NCI-H526 treated with DMSO at 0.1 percent for 48 hours (cell line): ENCODE measurements around the gene ASPRV1.
"Not testable (repeated sequence)": the region's sequence is repeated elsewhere in the genome, so short reads cannot be mapped to it uniquely, and the experiment has no call there.

Source experiments
- DNase-seq: peaks from one replicate; lab custom pipeline; 2025; lab: John Stamatoyannopoulos, UW

ASPRV1 gene

DNA sequence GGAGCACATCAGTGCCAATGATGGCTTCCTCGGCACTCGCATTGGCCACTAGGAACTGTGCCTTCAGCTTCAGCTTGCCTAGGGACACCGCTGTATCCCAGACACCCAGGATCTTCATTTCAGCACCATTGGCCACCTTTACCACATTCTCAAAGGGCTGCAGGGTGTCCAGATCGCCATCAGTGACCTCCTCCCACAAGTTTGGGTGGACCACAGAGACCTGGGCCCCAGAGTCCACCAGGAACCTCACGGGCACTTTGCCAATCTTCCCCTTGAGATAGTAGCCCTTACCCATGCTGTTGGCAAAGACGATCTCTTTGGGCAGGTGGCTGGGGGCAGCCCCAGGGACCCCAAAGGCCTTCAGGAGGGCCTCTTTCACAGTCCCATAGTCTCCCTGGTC lies 610 bp downstream of the ASPRV1 start:
- no peak for DNase-seq

- no peak for DNase-seq
Observed at GRCh38 chr2:69959425-69959824, 2.0 kb downstream of the ASPRV1 start.

DNA sequence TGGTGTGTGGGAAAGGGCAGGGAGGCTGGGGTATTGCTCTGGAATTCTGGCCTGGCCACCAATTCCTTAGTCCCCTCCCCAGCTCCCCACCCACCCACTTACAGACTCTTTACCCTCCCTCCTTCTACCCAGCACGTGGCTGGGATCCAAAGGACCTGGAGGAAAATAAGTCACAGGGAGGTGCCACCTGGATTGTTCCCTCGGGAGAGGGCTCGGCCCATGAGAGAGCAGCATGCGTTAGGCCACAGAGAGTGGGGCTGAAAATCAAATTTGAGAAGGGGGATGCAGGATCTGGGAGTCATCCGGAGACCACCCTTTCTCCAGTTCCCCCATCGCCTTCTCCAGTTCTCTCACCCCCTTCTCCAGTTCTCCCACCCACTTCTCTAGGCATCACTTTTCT lies 3.0 kb downstream of the ASPRV1 start:
- no peak for DNase-seq

DNA sequence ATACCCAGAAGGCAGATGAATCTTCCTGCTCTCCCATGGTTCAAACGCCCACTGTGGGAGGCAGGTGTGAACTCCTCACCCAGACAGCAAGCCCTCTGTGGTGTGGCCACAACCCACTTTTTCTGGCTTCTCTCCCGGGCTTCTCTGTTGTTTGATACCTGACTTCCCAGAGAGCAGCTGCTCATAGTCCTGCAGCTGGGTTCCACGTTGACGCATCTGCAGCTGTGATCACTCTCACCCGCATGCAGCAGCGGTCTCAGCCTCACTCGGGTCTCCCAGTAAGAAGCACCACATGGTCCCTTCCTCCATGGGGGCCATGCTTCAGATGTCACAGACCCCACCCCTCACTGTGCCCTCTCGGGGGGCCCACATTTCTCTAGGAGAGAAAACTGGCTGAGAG lies 3.5 kb downstream of the ASPRV1 start:
- DNase-seq, result no peak

GRCh38 chr2:69956475-69956979 lies 4.9 kb downstream of the ASPRV1 start:
- DNase-seq, result no peak

DNA sequence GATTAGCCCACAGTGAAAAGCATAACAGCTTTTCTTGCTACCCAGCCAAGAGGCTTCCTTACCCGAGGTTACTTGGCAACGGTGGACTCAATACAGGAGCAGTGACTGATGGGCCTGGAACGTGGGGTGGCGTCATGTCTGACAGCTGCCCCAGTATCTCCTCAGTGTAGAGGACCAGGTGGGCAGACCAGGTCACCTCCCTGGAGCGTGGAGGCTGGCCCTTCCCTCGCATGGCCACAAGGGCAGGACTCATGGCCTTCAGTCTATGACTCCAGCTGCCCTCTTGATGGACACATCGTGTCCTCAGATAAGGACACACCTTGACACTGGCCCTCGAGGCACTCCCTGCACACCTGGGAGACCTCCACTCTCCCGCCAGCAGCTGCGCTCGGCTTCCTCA lies 6.4 kb downstream of the ASPRV1 start:
- DNase-seq, result no peak

DNA sequence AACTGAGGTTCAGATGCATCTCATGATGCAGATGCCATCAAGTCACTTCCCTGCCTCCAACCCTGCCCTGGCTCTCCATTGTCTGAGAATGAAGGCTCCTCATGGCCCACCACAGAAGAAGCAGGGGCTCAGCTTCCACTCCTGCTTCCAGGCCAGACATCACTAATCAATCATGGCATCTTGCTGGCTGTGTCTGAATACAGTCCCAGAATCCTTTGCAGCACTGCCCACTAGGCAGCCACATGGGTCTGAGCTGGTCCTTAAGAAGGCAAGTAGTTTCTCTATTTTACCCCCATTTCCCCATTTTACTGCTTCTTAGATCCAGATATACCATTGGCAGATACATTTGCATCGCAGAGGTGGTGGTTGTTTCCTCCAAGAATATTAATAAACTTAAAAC lies 7.3 kb downstream of the ASPRV1 start:
- no peak for DNase-seq

- no peak for DNase-seq
Observed at GRCh38 chr2:69952336-69953115, 8.9 kb downstream of the ASPRV1 start.

- DNase-seq, result not testable (repeated sequence)
Observed at GRCh38 chr2:69950671-69951070, 10.8 kb downstream of the ASPRV1 start.

- no peak for DNase-seq
Observed at GRCh38 chr2:69950241-69950640, 11.2 kb downstream of the ASPRV1 start.

DNA sequence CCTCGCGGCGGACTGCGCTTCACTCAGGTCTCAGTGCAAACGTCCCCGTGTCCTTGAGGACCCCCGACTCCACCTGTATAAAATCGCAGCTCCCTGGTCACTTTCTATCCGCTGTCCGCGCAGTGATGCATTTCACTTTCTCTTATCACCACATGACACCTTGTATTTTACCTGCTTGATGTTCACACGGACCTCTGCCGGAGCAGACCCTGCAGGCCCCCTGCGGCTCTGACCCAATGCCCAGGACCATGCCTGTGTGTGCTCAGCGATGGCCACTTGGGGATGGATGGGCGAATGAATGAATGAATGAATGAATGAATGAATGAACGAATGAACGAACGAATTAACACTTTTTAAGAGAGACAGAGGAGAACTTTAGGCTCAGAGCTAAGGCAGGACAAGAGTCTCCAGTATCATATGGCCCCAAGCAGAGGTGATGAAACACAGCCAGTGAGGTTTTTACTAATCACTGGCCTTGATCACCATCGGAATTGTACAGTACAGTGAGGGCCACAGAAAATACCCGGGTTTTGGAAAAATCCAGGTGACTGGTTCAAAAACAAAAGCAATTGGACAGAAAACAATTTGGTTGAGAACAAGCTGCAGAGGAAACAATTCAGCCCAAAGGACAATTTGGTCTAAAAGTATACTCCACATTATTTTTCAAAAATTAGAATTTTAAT lies 12.3 kb downstream of the ASPRV1 start:
- no peak for DNase-seq

DNA sequence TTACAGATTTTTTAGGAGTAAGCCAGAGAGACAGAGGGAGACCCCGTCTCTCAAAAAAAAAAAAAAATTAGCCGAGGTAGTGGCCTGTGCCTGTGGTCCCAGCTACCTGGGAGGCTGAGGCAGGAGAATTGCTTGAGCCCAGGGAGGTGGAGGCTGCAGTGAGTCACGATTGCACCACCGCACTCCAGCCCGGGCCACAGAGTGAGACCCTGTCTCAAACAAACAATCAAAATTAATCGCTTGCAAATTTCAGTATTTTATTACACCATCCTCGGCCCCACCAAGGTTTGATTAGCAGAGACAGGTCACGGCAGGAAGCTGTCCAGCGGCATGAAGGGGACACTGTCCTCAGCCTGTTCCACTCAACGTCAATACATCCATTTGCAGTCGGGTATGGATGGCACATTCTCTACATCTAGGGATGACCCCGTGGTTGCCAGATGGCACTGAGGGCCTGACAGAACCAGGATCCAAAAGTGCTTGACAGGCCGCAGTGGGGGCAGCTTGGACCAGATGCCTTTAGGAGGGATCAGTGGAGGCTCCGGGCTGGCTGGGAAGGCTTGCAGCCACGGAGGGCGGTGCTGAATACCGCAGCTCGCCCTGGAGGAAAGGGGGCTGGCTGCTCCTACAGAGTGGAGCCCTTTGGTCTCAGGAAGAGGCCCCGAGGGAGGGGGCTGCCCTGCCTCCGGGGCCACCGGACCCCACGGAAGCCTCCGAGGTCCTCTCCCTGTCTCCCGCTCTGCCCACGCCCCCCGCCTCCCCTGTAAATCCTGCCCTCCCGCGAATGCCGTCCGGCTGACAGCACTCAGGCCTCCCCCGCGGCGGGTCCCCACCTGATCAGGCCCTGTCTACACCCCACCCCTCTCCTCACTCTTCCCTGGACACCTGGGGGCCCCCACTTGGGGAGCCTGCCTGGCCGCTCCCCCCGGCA lies 13.1 kb downstream of the ASPRV1 start:
- DNase-seq, result no peak

GRCh38 chr2:69947325-69947931 lies 14.0 kb downstream of the ASPRV1 start:
- DNase-seq, result no peak

GRCh38 chr2:69946351-69947324 lies 14.8 kb downstream of the ASPRV1 start:
- no peak for DNase-seq

GRCh38 chr2:69945941-69946340 lies 15.5 kb downstream of the ASPRV1 start:
- DNase-seq, result no peak

DNA sequence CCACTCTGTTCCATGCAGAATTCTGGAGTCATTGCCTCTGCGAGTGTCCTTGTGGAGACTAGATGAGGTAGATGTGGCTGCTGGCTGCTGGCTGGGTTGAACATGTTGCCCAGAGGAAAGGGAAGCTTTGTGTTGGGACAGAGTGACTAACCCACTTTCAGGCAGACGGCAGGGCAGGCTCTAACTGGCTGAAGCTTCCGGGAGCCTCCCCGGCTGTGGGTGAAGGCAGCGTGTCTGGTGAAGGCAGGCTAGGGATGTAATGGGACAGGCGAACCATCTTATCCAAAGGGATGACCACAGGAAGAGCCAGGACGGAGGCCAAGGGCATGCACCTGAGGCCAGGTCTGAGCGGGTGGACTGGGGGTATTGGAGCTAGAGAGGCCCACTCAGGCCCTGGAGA lies 16.0 kb downstream of the ASPRV1 start:
- DNase-seq, result no peak

DNA sequence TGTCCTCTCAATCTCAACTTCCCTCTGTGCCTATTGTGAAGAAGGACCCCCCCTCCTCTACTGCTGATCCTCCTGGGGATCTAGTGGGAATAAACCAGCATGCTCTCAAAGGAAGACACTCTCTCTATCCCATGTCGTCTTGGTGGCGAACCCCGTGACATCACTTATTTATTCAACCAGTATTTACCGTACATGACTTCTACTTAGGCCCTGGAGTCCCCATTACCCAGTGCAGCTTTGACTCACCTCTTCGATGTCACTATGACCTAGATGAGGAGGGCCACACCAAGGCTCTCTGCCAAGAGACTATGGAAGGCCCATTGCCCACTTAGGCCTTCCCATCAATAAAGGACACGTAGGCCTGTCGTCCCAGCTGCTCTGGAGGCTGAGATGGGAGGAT lies 16.7 kb downstream of the ASPRV1 start:
- no peak for DNase-seq

- no peak for DNase-seq
Observed at GRCh38 chr2:69943843-69944525, 17.4 kb downstream of the ASPRV1 start.

GRCh38 chr2:69943000-69943842 lies 18.2 kb downstream of the ASPRV1 start:
- DNase-seq, result no peak
